GM21825 (cell line): Measurements from ENCODE around the gene MLX.
"Not testable (repeated sequence)": the region's sequence is repeated elsewhere in the genome, so short reads cannot be mapped to it uniquely, and the experiment has no call there.

Source experiments
- ATAC-seq: cut with Tn5 transposase; IDR thresholded peaks from one replicate; pipeline ENCODE4 v1.9.1; 2021; ENCODE audit warnings: mild to moderate bottlenecking, moderate library complexity; ENCODE audit not compliant: unreplicated experiment

The MLX gene

GRCh38 chr17:42554250-42555121, 12.4 kb upstream of the MLX start:
- peak; percentile 74 for ATAC-seq

- ATAC-seq: no peak
Measured at GRCh38 chr17:42555122-42555622, 11.7 kb upstream of the MLX start.

- ATAC-seq: not testable (repeated sequence)
Measured at GRCh38 chr17:42555961-42556617, 10.8 kb upstream of the MLX start.

GRCh38 chr17:42559075-42559474, 7.8 kb upstream of the MLX start:
- no peak for ATAC-seq

GRCh38 chr17:42560246-42560645, 6.7 kb upstream of the MLX start:
- ATAC-seq: no peak

- ATAC-seq: peak; percentile 43
Measured at GRCh38 chr17:42561897-42562387, 5.0 kb upstream of the MLX start, which contains the start of gene COASY. Gene COASY (plus strand): TSS chr17:42562148. CDS start chr17:42562623, 475 bp downstream.

GRCh38 chr17:42562388-42563142, 4.3 kb upstream of the MLX start:
- no peak for ATAC-seq

- ATAC-seq: no peak
Measured at GRCh38 chr17:42563143-42563509, 3.8 kb upstream of the MLX start.

- no peak for ATAC-seq
Measured at GRCh38 chr17:42563543-42563942, 3.4 kb upstream of the MLX start.

- ATAC-seq: no peak
Measured at GRCh38 chr17:42563950-42564349, 3.0 kb upstream of the MLX start.

- no peak for ATAC-seq
Measured at GRCh38 chr17:42564815-42565522, 1.9 kb upstream of the MLX start.

GRCh38 chr17:42565523-42566214, 1.2 kb upstream of the MLX start:
- ATAC-seq: no peak

GRCh38 chr17:42566215-42566882, 551 bp upstream of the MLX start:
- ATAC-seq: no peak

- no peak for ATAC-seq
Measured at GRCh38 chr17:42568341-42569111, 1.6 kb downstream of the MLX start.

GRCh38 chr17:42571435-42572225, 4.7 kb downstream of the MLX start:
- no peak for ATAC-seq

GRCh38 chr17:42573095-42573494, 6.2 kb downstream of the MLX start:
- ATAC-seq: no peak

- no peak for ATAC-seq
Measured at GRCh38 chr17:42574463-42574862, 7.6 kb downstream of the MLX start.

- no peak for ATAC-seq
Measured at GRCh38 chr17:42577140-42577531, 10.2 kb downstream of the MLX start.
